Naive thymus-derived CD4-positive, alpha-beta T cell (primary cell): ENCODE measurements around the gene ANKRD13B. TPM values are rescaled to one million over a fixed set of nuclear protein-coding genes. Genes with fewer than 3 reads are reported as not detected.

Experiments used
- ATAC-seq: fragments of 150-1000 bp; cut with Tn5 transposase; 2 replicates; pipeline ENCODE4 v1.10.0; 2021; ENCODE audit warnings: mild to moderate bottlenecking, moderate library complexity
- CTCF ChIA-PET: fragments of 350-600 bp; sonication (Branson Sonifier 250); formaldehyde crosslinking; loops from one replicate; lab custom pipeline; 2021; ENCODE audit warnings: antibody characterized with exemption; lab: Charles Lee
- POLR2A ChIA-PET: fragments of 350-600 bp; sonication (Branson Sonifier 250); formaldehyde crosslinking; loops from one replicate; lab custom pipeline; 2021; ENCODE audit warnings: antibody characterized with exemption, inconsistent platforms; lab: Charles Lee
- DNase-seq, 9 donors: peaks; one replicate each; pipeline versions ENCODE4 v3.0.0 to v3.0.0-alpha.2; 2020 to 2022; ENCODE audit warnings: mixed read lengths in 1 of 9
- H3K27ac ChIP-seq: one replicate; pipeline ENCODE4 v1.7.0; 2013; ENCODE audit warnings: mild to moderate bottlenecking, low read depth, low read length, moderate library complexity
- H3K27me3 ChIP-seq, 2 donors: one replicate each; pipeline ENCODE4 v1.7.0; 2013; ENCODE audit warnings: low read length in 2 of 2, mild to moderate bottlenecking in 2 of 2, moderate library complexity in 2 of 2; ENCODE audit not compliant: control insufficient read depth in 2 of 2, insufficient read depth in 2 of 2
- H3K36me3 ChIP-seq, 3 experiments: 1 replicate in 2 of 3; 2 replicates in 1 of 3; pipeline ENCODE4 v1.7.0; 2013; ENCODE audit warnings: low read length in 3 of 3, mild to moderate bottlenecking in 3 of 3, moderate library complexity in 1 of 3; ENCODE audit not compliant: insufficient read depth in 3 of 3, control insufficient read depth in 2 of 3
- H3K4me1 ChIP-seq, 2 donors: one replicate each; pipeline ENCODE4 v1.7.0; 2013; ENCODE audit warnings: low read length in 2 of 2, mild to moderate bottlenecking in 2 of 2, moderate library complexity in 1 of 2; ENCODE audit not compliant: control insufficient read depth in 2 of 2, insufficient read depth in 2 of 2
- H3K4me3 ChIP-seq: 2 replicates; pipeline ENCODE4 v1.7.0; 2013; ENCODE audit warnings: mild to moderate bottlenecking, low read length
- H3K9me3 ChIP-seq, 3 experiments: 1 replicate in 2 of 3; 2 replicates in 1 of 3; pipeline ENCODE4 v1.7.0; 2013; ENCODE audit warnings: low read length in 3 of 3; ENCODE audit not compliant: control insufficient read depth in 2 of 3
- H3K27ac Mint-ChIP-seq, 9 donors: one replicate each; pipeline ENCODE4 v1.8.0; 2020 to 2022; ENCODE audit warnings: mixed read lengths in 9 of 9, mild to moderate bottlenecking in 8 of 9, moderate library complexity in 5 of 9, inconsistent platforms in 2 of 9
- H3K27me3 Mint-ChIP-seq, 5 donors: one replicate each; pipeline ENCODE4 v1.8.0; 2021 to 2022; ENCODE audit warnings: mixed read lengths in 5 of 5, mild to moderate bottlenecking in 1 of 5
- H3K36me3 Mint-ChIP-seq, 5 donors: one replicate each; pipeline ENCODE4 v1.8.0; 2020 to 2022; ENCODE audit warnings: mixed read lengths in 5 of 5, mild to moderate bottlenecking in 3 of 5, inconsistent platforms in 1 of 5
- H3K4me1 Mint-ChIP-seq, 7 donors: one replicate each; pipeline ENCODE4 v1.8.0; 2020 to 2022; ENCODE audit warnings: mixed read lengths in 7 of 7, mild to moderate bottlenecking in 3 of 7, inconsistent platforms in 1 of 7
- H3K4me3 Mint-ChIP-seq, 10 donors: one replicate each; pipeline ENCODE4 v1.8.0; 2020 to 2022; ENCODE audit warnings: mild to moderate bottlenecking in 10 of 10, mixed read lengths in 10 of 10, moderate library complexity in 6 of 10, inconsistent platforms in 2 of 10
- H3K9me3 Mint-ChIP-seq, 11 donors: one replicate each; pipeline ENCODE4 v1.8.0; 2020 to 2022; ENCODE audit warnings: mixed read lengths in 11 of 11, mild to moderate bottlenecking in 4 of 11, inconsistent platforms in 1 of 11, moderate library complexity in 1 of 11
- intact Hi-C, 2 donors: fragments of 100-400 bp; cut with micrococcal nuclease; formaldehyde crosslinking; loops; one replicate each; pipeline ENCODE4 v1.15.1; 2023
- polyA plus RNA-seq, 2 donors: library from polyadenylated mRNA; unstranded; fragments of 300-500 nt; fragmentation: Illumina TruSeq; gene quantifications; one replicate each; pipeline ENCODE4 v1.2.3, GENCODE V29; 2021
- total RNA-seq, 6 experiments: library from RNA in 5 of 6; stranded (reverse) in 5 of 6; gene quantifications; 1 replicate in 5 of 6; 2 replicates in 1 of 6; pipeline ENCODE4 v1.2.3 and lab custom pipeline; 2021 to 2026

The ANKRD13B gene
- total and polyA plus RNA-seq, 7 experiments from 2014 or later = 0.51 to 9.8 (median 1.2) TPM; not detected in 1

DNA sequence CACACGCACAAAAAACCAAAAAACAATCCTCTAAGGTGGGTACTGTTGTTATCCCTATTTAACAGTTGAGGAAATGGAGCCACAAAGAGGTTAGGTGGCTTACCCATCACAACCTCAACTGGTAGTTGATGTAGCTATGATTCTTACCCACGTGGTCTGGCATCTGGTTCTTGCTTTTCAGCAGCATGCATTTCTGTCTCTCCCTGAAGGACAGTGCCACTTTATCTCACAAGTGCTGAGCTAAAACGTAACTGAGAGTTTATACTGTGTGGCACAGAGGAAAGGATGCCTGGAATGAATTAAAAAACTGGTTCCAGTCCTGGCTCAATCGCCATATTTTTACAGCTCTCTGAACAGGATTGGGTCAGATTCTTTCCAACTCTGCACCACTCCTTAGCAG, 31.7 kb downstream of the ANKRD13B start:
- DNase-seq = no peak
- Mint-ChIP-seq H3K27me3 (peaks cover 0 to 7% (median 0%) of the 10 kb centered on the region in 5 donors), H3K36me3 (peaks cover 0 to 5% (median 0%) of the 10 kb centered on the region in 5 donors), H3K4me1 (peaks cover 14 to 58% (median 48%) of the 10 kb centered on the region in 7 donors), H3K27ac (peak overlapping the region in 6 of 9 donors; percentile 17 to 68 (median 52)), H3K9me3 (no peaks in the 10 kb centered on the region), H3K4me3 (peak overlapping the region in 2 of 10 donors; percentile 6 to 16)
- peaks cover 4 to 13% of the 10 kb centered on the region in 2 donors for H3K4me1 ChIP-seq
- no peak overlapping the region for H3K27ac ChIP-seq
- no peaks in the 10 kb centered on the region for H3K9me3 ChIP-seq
- no peaks in the 10 kb centered on the region for H3K27me3 ChIP-seq
- CTCF ChIA-PET = interaction anchor here (0.8 to 2.1 kb wide), 4 partner anchors 8 to 307 kb away, joined by 3 to 9 read pairs (median 4); no protein-coding TSS in a partner anchor
- no peak overlapping the region for H3K4me3 ChIP-seq
- ATAC-seq = no peak
- POLR2A ChIA-PET = interaction anchor here (0.6 to 1.7 kb wide), 3 partner anchors 9 to 1270 kb away, joined by 3 to 5 read pairs (median 4); no protein-coding TSS in a partner anchor
- intact Hi-C loops = no loop called here
- peaks cover 0 to 12% (median 0%) of the 10 kb centered on the region in 3 experiments for H3K36me3 ChIP-seq

DNA sequence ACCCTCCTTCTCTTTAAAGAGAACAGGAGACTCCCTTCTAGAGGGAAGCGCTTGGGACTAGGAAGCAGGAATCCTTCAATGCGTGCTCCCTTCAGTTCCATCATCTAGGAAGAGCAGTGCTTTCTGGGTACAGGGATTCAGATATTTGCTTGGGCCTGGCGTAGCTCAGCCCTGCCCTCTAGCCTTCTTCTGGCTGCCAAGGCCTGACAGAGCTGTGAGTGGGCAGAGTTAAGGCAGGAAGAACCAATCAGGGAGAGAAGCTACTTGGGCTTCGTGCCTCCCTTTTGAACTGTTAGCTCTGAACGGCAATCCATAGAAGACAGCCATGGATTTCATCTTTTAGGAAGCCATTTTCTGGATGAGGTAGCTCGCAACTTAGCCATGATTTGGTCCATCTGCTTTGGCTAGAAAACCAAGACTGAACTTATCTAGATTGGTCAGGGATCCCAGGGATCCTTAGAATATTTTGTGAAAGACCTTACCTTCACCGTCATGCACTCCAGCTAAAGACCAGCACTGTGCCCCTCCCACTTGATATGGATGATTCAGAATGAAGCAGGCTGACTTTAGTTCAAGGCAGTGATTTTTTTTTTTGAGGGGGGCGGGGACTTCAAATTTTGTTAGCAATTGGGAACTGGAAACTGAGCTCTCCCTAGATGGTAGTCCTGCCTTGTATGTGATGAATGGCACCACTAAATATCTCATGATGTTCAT, 32.3 kb downstream of the ANKRD13B start:
- ATAC-seq = no peak
- peaks cover 4 to 13% of the 10 kb centered on the region in 2 donors for H3K4me1 ChIP-seq
- H3K4me1 Mint-ChIP-seq = peaks cover 18 to 64% (median 53%) of the 10 kb centered on the region in 7 donors
- no peaks in the 10 kb centered on the region for H3K9me3 ChIP-seq
- no peaks in the 10 kb centered on the region for H3K9me3 Mint-ChIP-seq
- no peaks in the 10 kb centered on the region for H3K27me3 ChIP-seq
- H3K36me3 ChIP-seq = peaks cover 0 to 14% (median 0%) of the 10 kb centered on the region in 3 experiments
- H3K27ac Mint-ChIP-seq = peak overlapping the region in 8 of 9 donors; percentile 1 to 84 (median 52)
- peak overlapping the region in 3 of 10 donors; percentile 6 to 16 (median 8) for H3K4me3 Mint-ChIP-seq
- no peak for DNase-seq
- intact Hi-C loops = no loop called here
- POLR2A ChIA-PET = interaction anchor here (0.6 to 1.7 kb wide), 4 partner anchors 12 to 1271 kb away, joined by 3 to 5 read pairs (median 3); no protein-coding TSS in a partner anchor
- H3K27ac ChIP-seq = no peak overlapping the region
- CTCF ChIA-PET = interaction anchor here (0.8 to 2.1 kb wide), 4 partner anchors 8 to 306 kb away, joined by 3 to 9 read pairs (median 4); no protein-coding TSS in a partner anchor
- H3K36me3 Mint-ChIP-seq = peaks cover 0 to 5% (median 0%) of the 10 kb centered on the region in 5 donors
- no peak overlapping the region for H3K4me3 ChIP-seq
- peaks cover 0 to 4% (median 0%) of the 10 kb centered on the region in 5 donors for H3K27me3 Mint-ChIP-seq

DNA sequence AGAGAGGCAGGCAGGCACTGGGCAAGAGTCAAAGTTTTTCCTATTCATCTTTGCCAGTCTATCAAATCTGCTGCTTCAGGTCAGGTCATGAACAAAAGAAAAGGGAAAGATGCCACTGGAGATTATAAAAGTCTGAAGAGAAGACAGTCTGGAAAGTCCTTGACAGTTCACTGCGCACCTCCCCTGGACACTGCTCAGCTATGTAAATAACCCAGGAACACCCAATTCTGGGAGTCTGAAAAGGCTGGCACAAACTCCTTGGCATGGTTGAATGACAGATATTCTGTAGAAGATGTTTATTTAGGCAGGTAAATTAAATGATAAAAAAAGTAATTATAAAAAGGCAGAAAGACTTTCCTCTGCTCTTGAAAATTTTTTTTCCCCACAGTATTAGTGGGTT, 35.0 kb downstream of the ANKRD13B start:
- H3K27ac Mint-ChIP-seq = peak overlapping the region in 7 of 9 donors; percentile 27 to 88 (median 63)
- POLR2A ChIA-PET = no interaction called here

DNA sequence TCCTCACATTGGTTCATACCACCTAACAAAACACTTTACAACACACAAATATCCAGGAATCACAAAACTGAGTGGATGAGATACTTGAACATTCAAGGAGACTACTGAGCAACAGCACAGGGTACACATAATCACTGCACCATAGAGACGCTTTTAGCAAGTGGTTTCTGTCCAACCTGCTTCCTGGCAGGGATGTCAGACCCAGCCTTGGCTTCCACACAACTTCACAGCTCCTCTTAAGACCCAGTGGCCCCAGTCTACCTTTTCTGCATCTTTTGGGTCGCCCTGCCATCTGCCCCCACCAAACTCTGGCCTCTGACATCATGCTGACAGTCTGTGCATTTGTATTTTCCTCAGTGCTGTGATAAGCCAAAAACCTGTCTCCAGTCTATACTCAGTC, 35.7 kb downstream of the ANKRD13B start:
- no peak for ATAC-seq
- Histone ChIP-seq H3K27ac (no peak overlapping the region), H3K4me1 (no peaks in the 10 kb centered on the region), H3K4me3 (no peak overlapping the region), H3K27me3 (no peaks in the 10 kb centered on the region), H3K9me3 (no peaks in the 10 kb centered on the region), H3K36me3 (peaks cover 0 to 48% (median 14%) of the 10 kb centered on the region in 3 experiments)
- Mint-ChIP-seq H3K27ac (peak overlapping the region in 8 of 9 donors; percentile 5 to 68 (median 56)), H3K4me3 (no peak overlapping the region), H3K4me1 (peaks cover 15 to 60% (median 41%) of the 10 kb centered on the region in 7 donors), H3K27me3 (no peaks in the 10 kb centered on the region), H3K9me3 (no peaks in the 10 kb centered on the region), H3K36me3 (peaks cover 3 to 17% (median 12%) of the 10 kb centered on the region in 5 donors)
- ChIA-PET CTCF (interaction anchor here (0.9 kb wide), 1 partner anchor 12 kb away, joined by 3 read pairs; no protein-coding TSS in a partner anchor), POLR2A (no interaction called here)
- intact Hi-C loops = no loop called here
- no peak for DNase-seq

More for the DNA sequence above, 35.0 kb downstream of the ANKRD13B start:
- no peaks in the 10 kb centered on the region for H3K27me3 Mint-ChIP-seq
- CTCF ChIA-PET = no interaction called here
- peaks cover 17 to 66% (median 46%) of the 10 kb centered on the region in 7 donors for H3K4me1 Mint-ChIP-seq
- peaks cover 0 to 5% of the 10 kb centered on the region in 2 donors for H3K4me1 ChIP-seq
- no peak overlapping the region for H3K27ac ChIP-seq
- ATAC-seq = no peak
- H3K36me3 ChIP-seq = peaks cover 0 to 41% (median 14%) of the 10 kb centered on the region in 3 experiments
- peaks cover 3 to 17% (median 12%) of the 10 kb centered on the region in 5 donors for H3K36me3 Mint-ChIP-seq
- no peaks in the 10 kb centered on the region for H3K9me3 Mint-ChIP-seq
- no peaks in the 10 kb centered on the region for H3K9me3 ChIP-seq
- intact Hi-C loops = no loop called here
- H3K4me3 ChIP-seq = no peak overlapping the region
- H3K4me3 Mint-ChIP-seq = no peak overlapping the region
- no peak for DNase-seq
- no peaks in the 10 kb centered on the region for H3K27me3 ChIP-seq

DNA sequence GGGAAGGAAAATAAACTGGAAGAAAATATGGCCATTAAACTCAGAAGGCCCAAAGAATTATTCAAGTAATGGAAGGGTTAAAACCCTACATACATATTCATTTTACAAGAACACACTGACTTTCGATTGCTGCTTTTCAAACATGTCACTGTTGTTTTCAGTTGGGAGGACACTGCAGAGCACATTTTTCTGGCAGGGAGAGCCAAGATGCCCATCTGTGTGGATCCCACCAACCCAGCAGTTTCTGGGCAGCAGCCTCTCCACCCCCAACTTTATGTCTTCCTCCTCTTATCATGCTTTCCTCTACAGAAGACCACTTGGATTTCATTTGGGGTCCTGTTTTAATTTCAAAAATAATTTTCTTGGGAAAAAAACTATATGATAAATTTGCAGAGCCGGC, 36.9 kb downstream of the ANKRD13B start:
- intact Hi-C loops = no loop called here
- Histone ChIP-seq H3K27ac (no peak overlapping the region), H3K27me3 (no peaks in the 10 kb centered on the region), H3K4me1 (no peaks in the 10 kb centered on the region), H3K4me3 (no peak overlapping the region), H3K36me3 (peaks cover 0 to 55% (median 14%) of the 10 kb centered on the region in 3 experiments), H3K9me3 (no peaks in the 10 kb centered on the region)
- Mint-ChIP-seq H3K27me3 (no peaks in the 10 kb centered on the region), H3K4me3 (no peak overlapping the region), H3K27ac (peak overlapping the region in 5 of 9 donors; percentile 43 to 66 (median 49)), H3K9me3 (no peaks in the 10 kb centered on the region), H3K4me1 (peaks cover 18 to 52% (median 38%) of the 10 kb centered on the region in 7 donors), H3K36me3 (peaks cover 3 to 22% (median 13%) of the 10 kb centered on the region in 5 donors)
- DNase-seq = no peak
- ChIA-PET CTCF (no interaction called here), POLR2A (no interaction called here)
- ATAC-seq = no peak

DNA sequence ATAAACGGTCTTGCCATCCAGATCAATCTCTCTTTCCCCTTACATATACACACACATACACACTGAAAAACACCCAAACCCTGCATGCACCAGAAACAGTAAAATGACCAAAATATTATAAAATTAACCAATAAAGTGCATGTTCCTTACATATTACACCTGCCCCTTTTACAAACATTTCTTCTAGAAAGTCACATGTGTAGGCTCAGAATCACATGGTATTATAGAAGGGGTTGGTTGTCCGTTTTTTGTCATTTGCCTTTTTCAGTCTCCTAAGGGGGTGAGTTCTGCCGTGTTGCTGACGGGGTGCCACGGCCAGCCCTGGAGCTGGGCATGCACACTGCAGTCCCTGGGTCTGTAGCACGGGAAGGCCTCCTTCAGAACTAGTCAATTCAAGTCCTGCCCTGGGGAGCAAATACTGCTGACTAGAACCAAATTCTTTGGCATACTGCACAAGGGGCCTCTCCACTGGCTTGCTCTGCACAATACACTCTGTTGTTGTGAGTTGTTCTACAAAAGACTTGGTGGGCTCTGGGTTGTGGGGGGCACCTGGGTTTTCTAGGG, 37.8 kb downstream of the ANKRD13B start:
- H3K4me3 Mint-ChIP-seq = no peak overlapping the region
- CTCF ChIA-PET = no interaction called here

More for the DNA sequence above, 37.8 kb downstream of the ANKRD13B start:
- H3K4me3 ChIP-seq = no peak overlapping the region
- Mint-ChIP-seq H3K9me3 (no peaks in the 10 kb centered on the region), H3K27me3 (no peaks in the 10 kb centered on the region), H3K36me3 (peaks cover 3 to 23% (median 13%) of the 10 kb centered on the region in 5 donors), H3K4me1 (peaks cover 18 to 43% (median 37%) of the 10 kb centered on the region in 7 donors), H3K27ac (peak overlapping the region in 8 of 9 donors; percentile 19 to 68 (median 49))
- H3K4me1 ChIP-seq = no peaks in the 10 kb centered on the region
- no peaks in the 10 kb centered on the region for H3K9me3 ChIP-seq
- intact Hi-C loops = no loop called here
- H3K36me3 ChIP-seq = peaks cover 0 to 58% (median 14%) of the 10 kb centered on the region in 3 experiments
- no peak for DNase-seq
- no peak overlapping the region for H3K27ac ChIP-seq
- ATAC-seq = no peak
- POLR2A ChIA-PET = no interaction called here
- H3K27me3 ChIP-seq = no peaks in the 10 kb centered on the region
